Cardiac fibroblast (primary cell): ENCODE measurements around the gene C5.
"Not testable (repeated sequence)": the region's sequence is repeated elsewhere in the genome, so short reads cannot be mapped to it uniquely, and the experiment has no call there.

Experiments
- DNase-seq, 2 donors: peaks; one replicate each; pipeline versions ENCODE4 v3.0.0 to v3.0.0-alpha.2; 2010; ENCODE audit warnings: low read depth in 2 of 2
- H3K4me3 ChIP-seq, 2 donors: replicated peaks in 1 of 2; 1 replicate in 1 of 2; 2 replicates in 1 of 2; pipeline ENCODE4 v1.5.1; 2011; ENCODE audit warnings: low read depth in 2 of 2, low read length in 2 of 2, mild to moderate bottlenecking in 2 of 2, moderate library complexity in 1 of 2
- TF ChIP-seq, protein P1 (sequence below): IDR thresholded peaks from one replicate; pipeline ENCODE4 v1.5.1; 2011; ENCODE audit warnings: low read depth, mild to moderate bottlenecking, low read length, inconsistent platforms

C5 gene

DNA sequence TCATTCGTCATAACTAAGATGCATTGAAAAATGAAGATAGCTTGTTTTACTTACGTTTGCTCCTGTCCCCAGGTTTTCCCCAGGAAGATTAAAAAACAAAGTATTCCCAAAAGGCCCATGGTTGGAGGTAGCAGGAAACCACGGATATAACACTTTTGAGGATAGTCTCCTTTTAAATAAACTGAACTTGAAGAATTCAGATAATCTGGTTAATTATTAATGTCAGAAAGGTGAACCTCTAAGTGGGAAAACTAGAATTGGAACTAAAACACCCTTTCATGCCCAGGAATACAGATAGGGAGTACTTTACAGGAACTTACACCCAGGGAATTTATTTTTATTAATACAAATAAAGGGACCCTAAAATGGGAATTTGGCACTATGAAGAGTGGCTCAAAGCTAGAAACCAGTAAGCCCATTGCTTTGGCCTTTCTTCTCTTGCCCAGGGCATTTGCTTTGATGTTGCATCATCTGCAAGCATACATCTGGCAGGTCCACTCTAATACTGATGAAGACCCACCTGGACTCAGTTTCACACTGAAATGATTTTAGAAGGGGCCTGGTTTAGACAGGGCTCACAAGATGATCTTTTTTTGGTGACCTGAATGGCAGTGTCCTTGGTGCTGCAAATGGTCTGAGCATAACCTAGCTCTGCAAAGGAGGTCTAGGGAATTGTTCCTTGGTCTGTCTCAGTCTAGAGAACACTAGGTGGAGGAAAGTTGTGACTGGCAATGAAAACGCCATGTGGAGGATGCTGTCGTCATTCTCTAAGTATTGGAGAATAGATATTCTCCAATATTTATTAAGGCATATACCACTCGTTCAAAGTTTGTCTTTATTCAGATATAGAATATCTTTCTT, at the start of gene C5:
Gene C5, minus strand, starts transcription at position 148 of the 861 bp plus-strand sequence. Its CDS starts 29 bp downstream, at position 119.
- no peak for DNase-seq

DNA sequence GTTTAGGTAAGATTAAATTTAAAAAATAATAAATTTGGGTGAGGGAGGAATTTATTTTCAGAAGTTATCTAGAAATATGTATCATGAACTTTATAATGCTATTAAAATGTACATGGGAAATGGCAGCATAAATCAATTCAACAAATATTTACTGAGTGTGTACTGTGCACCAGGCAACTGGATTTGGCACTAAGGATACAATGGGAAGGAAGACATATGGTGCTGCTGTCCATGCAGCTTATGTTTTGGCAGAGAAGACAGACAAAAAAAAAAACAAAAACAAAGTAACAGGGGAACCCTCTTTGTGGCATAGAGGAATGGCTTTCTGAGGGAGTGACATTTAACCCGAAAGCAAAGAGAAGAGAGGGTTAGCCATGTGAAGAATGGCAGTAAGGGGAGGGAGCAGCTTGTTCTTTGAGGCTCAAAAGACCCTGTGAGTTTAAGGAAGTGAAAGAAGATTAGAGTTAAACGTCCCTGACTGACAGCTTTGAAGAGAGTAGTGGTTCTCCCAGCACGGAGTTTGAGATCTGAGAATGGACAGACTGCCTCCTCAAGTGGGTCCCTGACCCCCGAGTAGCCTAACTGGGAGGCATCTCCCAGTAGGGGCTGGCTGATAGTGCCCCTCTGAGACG, 48.6 kb upstream of the C5 start:
- TF ChIP-seq, protein P1, sequence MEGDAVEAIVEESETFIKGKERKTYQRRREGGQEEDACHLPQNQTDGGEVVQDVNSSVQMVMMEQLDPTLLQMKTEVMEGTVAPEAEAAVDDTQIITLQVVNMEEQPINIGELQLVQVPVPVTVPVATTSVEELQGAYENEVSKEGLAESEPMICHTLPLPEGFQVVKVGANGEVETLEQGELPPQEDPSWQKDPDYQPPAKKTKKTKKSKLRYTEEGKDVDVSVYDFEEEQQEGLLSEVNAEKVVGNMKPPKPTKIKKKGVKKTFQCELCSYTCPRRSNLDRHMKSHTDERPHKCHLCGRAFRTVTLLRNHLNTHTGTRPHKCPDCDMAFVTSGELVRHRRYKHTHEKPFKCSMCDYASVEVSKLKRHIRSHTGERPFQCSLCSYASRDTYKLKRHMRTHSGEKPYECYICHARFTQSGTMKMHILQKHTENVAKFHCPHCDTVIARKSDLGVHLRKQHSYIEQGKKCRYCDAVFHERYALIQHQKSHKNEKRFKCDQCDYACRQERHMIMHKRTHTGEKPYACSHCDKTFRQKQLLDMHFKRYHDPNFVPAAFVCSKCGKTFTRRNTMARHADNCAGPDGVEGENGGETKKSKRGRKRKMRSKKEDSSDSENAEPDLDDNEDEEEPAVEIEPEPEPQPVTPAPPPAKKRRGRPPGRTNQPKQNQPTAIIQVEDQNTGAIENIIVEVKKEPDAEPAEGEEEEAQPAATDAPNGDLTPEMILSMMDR = no peak
- DNase-seq = no peak
- no peak overlapping the region for H3K4me3 ChIP-seq

More for the DNA sequence above, at the start of gene C5:
- TF ChIP-seq, protein P1 = no peak
- H3K4me3 ChIP-seq = no peak within 1 kb of the TSS

DNA sequence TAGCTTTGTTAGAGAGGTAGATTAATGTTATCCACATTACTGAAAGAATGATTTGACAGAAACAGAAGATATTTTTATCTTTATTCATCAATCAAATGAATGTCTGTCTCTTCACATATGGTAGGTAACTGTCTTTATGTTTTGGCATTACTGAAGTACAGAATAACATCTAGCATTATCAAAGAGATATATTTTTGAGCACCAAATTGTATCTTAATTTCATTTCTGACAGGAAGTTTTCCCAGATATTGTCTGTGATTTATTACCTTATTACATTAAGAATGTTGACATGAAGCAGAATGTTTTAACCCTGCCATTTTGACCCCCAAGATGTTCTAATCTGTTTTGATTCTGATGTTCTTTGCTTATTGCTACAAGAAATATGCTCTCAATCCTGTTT, 45.0 kb upstream of the C5 start:
- TF ChIP-seq, protein P1 = no peak
- H3K4me3 ChIP-seq = no peak overlapping the region
- no peak for DNase-seq

DNA sequence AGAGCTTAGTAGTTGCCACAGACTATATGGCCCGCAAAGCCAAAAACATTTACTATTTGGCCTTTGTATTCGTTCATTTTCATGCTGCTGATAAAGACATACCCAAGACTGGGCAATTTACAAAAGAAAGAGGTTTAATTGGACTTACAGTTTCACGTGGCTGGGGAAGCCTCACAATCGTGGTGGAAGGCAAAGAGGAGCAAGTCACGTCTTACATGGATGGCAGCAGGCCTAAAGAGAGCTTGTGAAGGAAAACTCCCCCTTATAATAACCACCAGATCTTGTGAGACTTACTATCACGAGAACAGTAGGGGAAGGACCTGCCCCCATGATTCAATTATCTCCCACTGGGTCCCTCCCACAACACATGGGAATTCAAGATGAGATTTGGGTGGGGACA, 40.7 kb upstream of the C5 start:
- H3K4me3 ChIP-seq, DNase-seq: not testable (repeated sequence)

DNA sequence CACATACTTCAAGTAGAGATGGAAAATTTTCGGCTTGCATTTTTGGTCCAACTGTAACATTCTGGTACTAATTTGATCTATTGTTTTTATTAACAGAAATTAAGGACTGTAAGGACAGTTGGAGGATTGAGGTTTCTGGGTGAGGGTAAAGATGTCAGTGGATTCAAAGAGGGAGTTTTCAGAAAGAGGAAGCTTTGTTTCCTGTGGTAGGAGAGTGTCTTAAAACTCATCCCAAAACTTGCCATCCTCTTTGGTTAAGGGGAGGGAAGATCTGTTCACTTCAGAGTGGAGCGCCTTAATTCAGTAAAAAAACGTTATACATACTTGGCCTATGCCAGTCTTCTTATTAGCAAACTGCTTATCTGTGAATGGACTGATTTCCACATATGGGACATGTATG, 38.5 kb upstream of the C5 start:
- H3K4me3 ChIP-seq = no peak overlapping the region
- TF ChIP-seq, protein P1 = no peak
- no peak for DNase-seq

DNA sequence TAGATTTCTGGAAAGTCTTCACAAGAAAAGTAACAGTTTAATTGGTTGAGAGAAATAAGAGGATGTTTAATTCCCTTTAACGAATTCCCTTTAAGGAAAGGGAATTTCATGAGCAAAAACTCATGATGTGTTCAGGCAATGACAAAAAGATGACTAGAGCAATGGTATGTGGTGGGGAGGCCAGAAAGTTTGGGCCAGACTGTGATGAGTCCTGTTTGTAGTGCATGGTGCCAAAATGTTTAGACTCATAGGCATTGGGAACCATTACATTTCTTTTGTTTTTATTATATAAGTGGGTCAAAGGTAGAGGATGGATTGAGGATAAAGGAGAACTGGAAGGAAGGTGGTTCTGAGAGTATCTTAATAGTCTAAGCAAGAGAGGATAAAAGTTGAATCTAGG, 35.6 kb upstream of the C5 start:
- TF ChIP-seq, protein P1 = no peak
- H3K4me3 ChIP-seq = no peak overlapping the region
- DNase-seq = peak in 1 of 2 donors; percentile 74

DNA sequence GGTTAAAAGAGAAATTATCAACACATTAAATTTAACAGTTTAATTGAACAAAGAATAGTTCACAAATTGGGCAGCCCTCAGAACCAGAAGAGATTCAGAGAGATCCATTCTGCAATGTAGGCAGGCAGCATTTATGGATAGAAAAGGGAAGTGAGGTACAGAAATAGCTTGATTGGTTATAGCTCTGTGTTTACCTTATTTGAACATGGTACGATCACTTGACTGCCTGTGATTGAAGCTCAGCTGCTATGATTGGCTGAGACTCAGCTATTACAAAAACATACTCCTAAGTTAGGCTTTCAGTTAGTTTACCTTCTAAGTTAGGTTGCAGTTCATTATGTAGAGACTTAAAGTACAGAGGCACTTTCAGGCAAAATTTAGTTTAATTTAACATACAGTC, 32.0 kb upstream of the C5 start:
- DNase-seq = no peak
- TF ChIP-seq, protein P1 = no peak

More for the DNA sequence above, 32.0 kb upstream of the C5 start:
- no peak overlapping the region for H3K4me3 ChIP-seq
